ENCODE measurements around the gene LILRB4. TPM values are rescaled to one million over a fixed set of nuclear protein-coding genes. Genes with fewer than 3 reads are reported as not detected.

The LILRB4 gene
- polyA plus RNA-seq, 3 donors: 1.3 to 8.3 (median 5.8) TPM

Other genes with a start within 250 kb of the LILRB4 start
- gene TTYH1, start 247.5 kb upstream of the LILRB4 start, polyA plus RNA-seq: 10 to 100 TPM in 1 of 3 donors, under 1 TPM in 2; 0.70 to 11.9 (median 0.79) TPM
- gene LENG8, start 213.8 kb upstream of the LILRB4 start, polyA plus RNA-seq: 100 to 1,000 TPM; 139 to 155 (median 151) TPM
- gene LENG9, start 199.2 kb upstream of the LILRB4 start, polyA plus RNA-seq: 10 to 100 TPM in 1 of 3 donors, 1 to 10 TPM in 2; 5.7 to 19.7 (median 7.3) TPM
- 10 to 100 TPM; 17.1 to 37.7 (median 20.8) TPM for gene CDC42EP5, start 189.7 kb upstream of the LILRB4 start, polyA plus RNA-seq
- not detected for gene LAIR2, start 160.2 kb upstream of the LILRB4 start, polyA plus RNA-seq
- gene LILRA2, start 89.2 kb upstream of the LILRB4 start, polyA plus RNA-seq: 1 to 10 TPM in 2 of 3 donors, under 1 TPM in 1; 0.68 to 7.9 (median 6.6) TPM
- gene LILRA1, start 69.4 kb upstream of the LILRB4 start, polyA plus RNA-seq: 1 to 10 TPM in 2 of 3 donors, under 1 TPM in 1; 0.31 to 2.1 (median 1.3) TPM
- 1 to 10 TPM; 1.3 to 6.1 (median 1.5) TPM for gene LILRB1, start 32.5 kb upstream of the LILRB4 start, polyA plus RNA-seq
- not detected for gene KIR3DL3, start 61.5 kb downstream of the LILRB4 start, polyA plus RNA-seq
- under 1 TPM in 1 of 3 donors, not detected in 2; 0.04 TPM for gene KIR2DL3, start 75.5 kb downstream of the LILRB4 start, polyA plus RNA-seq
- gene KIR2DL1, start 106.8 kb downstream of the LILRB4 start, polyA plus RNA-seq: not detected
- not detected for gene KIR2DL4, start 140.6 kb downstream of the LILRB4 start, polyA plus RNA-seq
- not detected for gene KIR3DL1, start 153.5 kb downstream of the LILRB4 start, polyA plus RNA-seq
- not detected for gene KIR2DS4, start 169.7 kb downstream of the LILRB4 start, polyA plus RNA-seq
- gene KIR3DL2, start 187.5 kb downstream of the LILRB4 start, polyA plus RNA-seq: under 1 TPM in 1 of 3 donors, not detected in 2; 0.06 TPM
- gene FCAR, start 211.2 kb downstream of the LILRB4 start, polyA plus RNA-seq: 10 to 100 TPM in 1 of 3 donors, 1 to 10 TPM in 1, under 1 TPM in 1; 0.26 to 10.1 (median 7.5) TPM
- gene NCR1, start 243.2 kb downstream of the LILRB4 start, polyA plus RNA-seq: under 1 TPM in 2 of 3 donors, not detected in 1; 0.07 to 0.16 TPM

All from adipose tissue (tissue), 3 donors.